Chondrocyte (in vitro differentiated cells): ENCODE results near the gene PEX16. TPM values are rescaled to one million over a fixed set of nuclear protein-coding genes. Genes with fewer than 3 reads are reported as not detected.

Experiments
- DNase-seq: peaks from one replicate; pipeline ENCODE4 v3.0.0; 2021; ENCODE audit warnings: mixed read lengths, low spot score
- H3K27ac Mint-ChIP-seq: one replicate; pipeline ENCODE4 v1.8.0; 2021; ENCODE audit warnings: mild to moderate bottlenecking, moderate library complexity, mixed read lengths; ENCODE audit not compliant: unreplicated experiment
- H3K27me3 Mint-ChIP-seq: 2 replicates; pipeline ENCODE4 v1.8.0; 2021; ENCODE audit warnings: low read depth, mixed read lengths
- H3K36me3 Mint-ChIP-seq: 2 replicates; pipeline ENCODE4 v1.8.0; 2021; ENCODE audit warnings: low read depth, mixed read lengths
- H3K4me1 Mint-ChIP-seq: 2 replicates; pipeline ENCODE4 v1.8.0; 2021; ENCODE audit warnings: low read depth, mild to moderate bottlenecking, mixed read lengths
- H3K4me3 Mint-ChIP-seq: one replicate; pipeline ENCODE4 v1.8.0; 2021; ENCODE audit warnings: mild to moderate bottlenecking, moderate library complexity, mixed read lengths; ENCODE audit not compliant: unreplicated experiment
- H3K9me3 Mint-ChIP-seq: 2 replicates; pipeline ENCODE4 v1.8.0; 2021; ENCODE audit warnings: low read depth, mixed read lengths
- total RNA-seq: library from RNA; stranded (reverse); gene quantifications from 3 replicates; pipeline ENCODE4 v1.2.1, GENCODE V29; 2021
- TF ChIP-seq, protein P1 (sequence below): fragments of 200-600 bp; sonication (generic); IDR thresholded peaks from 2 replicates; pipeline ENCODE4 v1.5.0; 2021; ENCODE audit warnings: antibody characterized with exemption, mild to moderate bottlenecking, moderate library complexity

Gene PEX16
- total RNA-seq, 1 donor from 2014 or later, result 17.5 TPM

DNA sequence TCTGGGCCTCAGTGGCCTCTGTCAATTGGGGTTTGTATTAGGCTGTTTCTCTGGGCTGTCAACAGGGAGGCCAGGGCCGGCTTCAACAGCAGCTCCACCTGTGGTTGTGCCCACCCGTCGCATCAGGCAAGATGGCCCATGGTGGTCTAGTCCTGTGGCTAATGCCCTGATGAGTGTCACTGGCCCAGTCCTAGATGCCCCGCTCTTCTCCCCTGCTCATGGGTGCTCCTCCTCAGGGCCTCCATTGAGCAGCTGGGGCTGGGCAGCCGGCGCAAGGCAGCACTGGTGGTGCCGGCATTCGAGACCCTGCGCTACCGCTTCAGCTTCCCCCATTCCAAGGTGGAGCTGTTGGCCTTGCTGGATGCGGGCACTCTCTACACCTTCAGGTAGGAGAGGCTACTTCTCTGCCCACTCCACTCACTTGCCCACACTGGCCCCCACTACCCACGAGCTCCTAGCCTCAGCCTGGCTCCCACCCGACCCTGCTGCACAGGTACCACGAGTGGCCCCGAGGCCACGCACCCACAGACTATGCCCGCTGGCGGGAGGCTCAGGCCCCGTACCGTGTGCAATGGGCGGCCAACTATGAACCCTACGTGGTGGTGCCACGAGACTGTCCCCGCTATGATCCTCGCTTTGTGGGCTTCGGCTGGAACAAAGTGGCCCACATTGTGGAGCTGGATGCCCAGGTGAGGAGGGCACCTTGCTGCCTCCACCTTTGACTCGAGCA is 10.2 kb upstream of the PEX16 start:
- no peak for DNase-seq
- H3K27me3 Mint-ChIP-seq, result peaks cover 23% of the 10 kb centered on the region
- peaks cover 13% of the 10 kb centered on the region for H3K36me3 Mint-ChIP-seq
- no peak overlapping the region for H3K4me3 Mint-ChIP-seq
- H3K9me3 Mint-ChIP-seq, result no peaks in the 10 kb centered on the region
- H3K4me1 Mint-ChIP-seq, result peaks cover 10% of the 10 kb centered on the region
- no peak overlapping the region for H3K27ac Mint-ChIP-seq
- TF ChIP-seq, protein P1, sequence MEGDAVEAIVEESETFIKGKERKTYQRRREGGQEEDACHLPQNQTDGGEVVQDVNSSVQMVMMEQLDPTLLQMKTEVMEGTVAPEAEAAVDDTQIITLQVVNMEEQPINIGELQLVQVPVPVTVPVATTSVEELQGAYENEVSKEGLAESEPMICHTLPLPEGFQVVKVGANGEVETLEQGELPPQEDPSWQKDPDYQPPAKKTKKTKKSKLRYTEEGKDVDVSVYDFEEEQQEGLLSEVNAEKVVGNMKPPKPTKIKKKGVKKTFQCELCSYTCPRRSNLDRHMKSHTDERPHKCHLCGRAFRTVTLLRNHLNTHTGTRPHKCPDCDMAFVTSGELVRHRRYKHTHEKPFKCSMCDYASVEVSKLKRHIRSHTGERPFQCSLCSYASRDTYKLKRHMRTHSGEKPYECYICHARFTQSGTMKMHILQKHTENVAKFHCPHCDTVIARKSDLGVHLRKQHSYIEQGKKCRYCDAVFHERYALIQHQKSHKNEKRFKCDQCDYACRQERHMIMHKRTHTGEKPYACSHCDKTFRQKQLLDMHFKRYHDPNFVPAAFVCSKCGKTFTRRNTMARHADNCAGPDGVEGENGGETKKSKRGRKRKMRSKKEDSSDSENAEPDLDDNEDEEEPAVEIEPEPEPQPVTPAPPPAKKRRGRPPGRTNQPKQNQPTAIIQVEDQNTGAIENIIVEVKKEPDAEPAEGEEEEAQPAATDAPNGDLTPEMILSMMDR, result no peak

DNA sequence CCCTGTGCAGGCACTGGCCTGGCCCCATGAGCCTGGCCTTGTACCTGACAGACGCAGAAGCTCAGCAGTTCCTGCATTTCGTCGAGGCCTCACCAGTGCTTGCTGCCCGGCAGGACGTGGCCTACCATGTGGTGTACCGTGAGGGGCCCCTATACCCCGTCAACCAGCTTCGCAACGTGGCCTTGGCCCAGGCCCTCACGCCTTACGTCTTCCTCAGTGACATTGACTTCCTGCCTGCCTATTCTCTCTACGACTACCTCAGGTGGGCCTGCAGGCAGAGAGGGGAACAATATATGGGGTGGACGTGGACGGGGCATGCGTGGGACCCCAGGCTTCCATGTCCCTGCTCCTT is 9.6 kb upstream of the PEX16 start:
- TF ChIP-seq, protein P1, result no peak
- Mint-ChIP-seq H3K36me3 (peaks cover 13% of the 10 kb centered on the region), H3K4me1 (peaks cover 10% of the 10 kb centered on the region), H3K9me3 (no peaks in the 10 kb centered on the region), H3K27ac (no peak overlapping the region), H3K4me3 (no peak overlapping the region), H3K27me3 (peaks cover 23% of the 10 kb centered on the region)
- DNase-seq, result no peak

DNA sequence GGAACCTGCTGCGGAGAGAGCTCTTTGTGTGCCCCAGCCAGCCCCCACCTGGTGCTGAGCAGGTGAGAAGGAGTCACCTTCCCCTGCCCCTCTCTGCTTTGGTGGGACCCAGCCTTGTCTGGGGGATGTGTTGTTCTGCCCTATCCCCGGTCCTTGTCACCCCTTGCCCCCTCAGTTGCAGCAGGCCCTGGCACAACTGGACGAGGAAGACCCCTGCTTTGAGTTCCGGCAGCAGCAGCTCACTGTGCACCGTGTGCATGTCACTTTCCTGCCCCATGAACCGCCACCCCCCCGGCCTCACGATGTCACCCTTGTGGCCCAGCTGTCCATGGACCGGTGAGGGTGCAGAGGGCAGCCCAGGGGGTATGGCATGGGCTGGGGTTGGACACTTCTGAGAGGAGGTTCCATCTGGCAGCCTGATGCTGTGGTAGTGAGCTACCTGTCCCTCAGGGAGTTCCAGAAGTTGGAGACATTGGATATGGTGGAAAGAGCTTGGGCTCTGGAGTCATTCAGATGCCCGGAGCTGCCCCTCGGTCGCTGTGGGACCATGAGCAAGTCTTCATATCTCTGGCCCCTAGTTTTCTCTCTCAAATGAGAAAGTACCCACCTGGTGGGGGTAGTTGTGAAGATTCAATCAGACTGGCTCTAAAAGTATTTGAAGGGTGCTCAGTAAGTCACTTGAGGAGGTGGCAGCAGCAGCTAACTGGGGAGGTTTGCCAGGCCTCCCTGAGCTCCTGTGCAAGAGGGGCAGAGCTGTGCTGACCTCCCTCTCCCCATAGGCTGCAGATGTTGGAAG is 9.1 kb upstream of the PEX16 start:
- TF ChIP-seq, protein P1, result no peak
- H3K36me3 Mint-ChIP-seq, result peaks cover 8% of the 10 kb centered on the region
- H3K27ac Mint-ChIP-seq, result no peak overlapping the region
- H3K9me3 Mint-ChIP-seq, result no peaks in the 10 kb centered on the region
- DNase-seq, result no peak
- no peak overlapping the region for H3K4me3 Mint-ChIP-seq
- peaks cover 10% of the 10 kb centered on the region for H3K4me1 Mint-ChIP-seq
- peaks cover 23% of the 10 kb centered on the region for H3K27me3 Mint-ChIP-seq

DNA sequence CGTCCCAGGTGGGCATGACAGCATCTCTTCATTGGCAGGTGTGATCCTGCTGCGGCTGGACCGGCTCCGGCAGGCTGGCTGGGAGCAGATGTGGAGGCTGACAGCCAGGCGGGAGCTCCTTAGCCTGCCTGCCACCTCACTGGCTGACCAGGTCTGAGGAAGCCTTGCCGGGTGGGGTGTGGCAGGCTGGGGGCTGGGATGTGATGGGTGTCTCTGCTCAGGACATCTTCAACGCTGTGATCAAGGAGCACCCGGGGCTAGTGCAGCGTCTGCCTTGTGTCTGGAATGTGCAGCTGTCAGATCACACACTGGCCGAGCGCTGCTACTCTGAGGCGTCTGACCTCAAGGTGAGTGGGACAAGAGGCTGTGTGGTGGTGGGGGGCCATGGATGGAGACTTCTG is 8.3 kb upstream of the PEX16 start:
- Mint-ChIP-seq H3K4me1 (peaks cover 14% of the 10 kb centered on the region), H3K36me3 (peaks cover 5% of the 10 kb centered on the region), H3K27me3 (peaks cover 28% of the 10 kb centered on the region), H3K4me3 (no peak overlapping the region), H3K27ac (no peak overlapping the region), H3K9me3 (no peaks in the 10 kb centered on the region)
- DNase-seq, result no peak
- TF ChIP-seq, protein P1, result no peak

DNA sequence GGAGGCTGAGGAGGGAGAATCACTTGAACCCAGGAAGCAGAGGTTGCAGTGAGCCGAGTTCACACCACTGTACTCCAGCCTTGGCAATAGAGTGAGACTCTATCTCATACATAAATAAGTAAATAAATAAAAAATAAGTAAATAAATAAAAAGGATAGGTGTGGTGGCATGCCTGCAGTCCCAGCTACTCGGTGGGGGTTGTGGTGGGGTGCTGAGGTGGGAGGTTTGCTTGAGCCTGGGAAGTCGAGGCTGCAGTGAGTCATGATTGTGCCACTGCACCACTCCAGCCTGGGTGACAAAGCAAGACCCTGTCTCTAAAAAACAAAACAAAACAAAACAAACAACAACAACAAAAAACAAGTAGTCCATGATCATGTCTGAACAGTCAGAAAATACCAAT is 7.9 kb upstream of the PEX16 start:
- peaks cover 28% of the 10 kb centered on the region for H3K27me3 Mint-ChIP-seq
- TF ChIP-seq, protein P1, result no peak
- peaks cover 14% of the 10 kb centered on the region for H3K4me1 Mint-ChIP-seq
- peaks cover 5% of the 10 kb centered on the region for H3K36me3 Mint-ChIP-seq
- no peak for DNase-seq
- no peak overlapping the region for H3K4me3 Mint-ChIP-seq
- H3K27ac Mint-ChIP-seq, result no peak overlapping the region
- H3K9me3 Mint-ChIP-seq, result no peaks in the 10 kb centered on the region
